NOMO-1 (cell line): Measurements from ENCODE around the gene DGKB.
A peak's percentile ranks its signal among the peaks of the same experiment; 100 is the strongest.

Experiments used
- DNase-seq, 2 experiments: peaks; one replicate each; lab custom pipeline; 2025; ENCODE audit not compliant: unreplicated experiment in 2 of 2; lab: John Stamatoyannopoulos, UW

DGKB gene

GRCh38 chr7:14902589-14903067, at the start of gene DGKB:
TSS of gene DGKB (minus strand) at chr7:14902751.
- DNase-seq = no peak

GRCh38 chr7:14950013-14950412, 47.5 kb upstream of the DGKB start:
- DNase-seq = no peak

GRCh38 chr7:14938181-14938580, 35.6 kb upstream of the DGKB start:
- DNase-seq = no peak

- DNase-seq = peak in 1 of 2 experiments; percentile 18
Observed at GRCh38 chr7:14937581-14937980, 35.0 kb upstream of the DGKB start.

GRCh38 chr7:14936554-14936953, 34.0 kb upstream of the DGKB start:
- DNase-seq = no peak

GRCh38 chr7:14934839-14935238, 32.3 kb upstream of the DGKB start:
- no peak for DNase-seq

- no peak for DNase-seq
Observed at GRCh38 chr7:14931511-14932215, 29.1 kb upstream of the DGKB start.

- no peak for DNase-seq
Observed at GRCh38 chr7:14924398-14924797, 21.8 kb upstream of the DGKB start.

GRCh38 chr7:14911077-14911476, 8.5 kb upstream of the DGKB start:
- DNase-seq = no peak

- DNase-seq = no peak
Observed at GRCh38 chr7:14908697-14909096, 6.1 kb upstream of the DGKB start.

- DNase-seq = no peak
Observed at GRCh38 chr7:14905764-14906163, 3.2 kb upstream of the DGKB start.

GRCh38 chr7:14900051-14900450, 2.5 kb downstream of the DGKB start:
- DNase-seq = no peak

- DNase-seq = no peak
Observed at GRCh38 chr7:14899030-14899429, 3.5 kb downstream of the DGKB start.

- DNase-seq = no peak
Observed at GRCh38 chr7:14896461-14896860, 6.1 kb downstream of the DGKB start.

- DNase-seq = no peak
Observed at GRCh38 chr7:14894826-14895225, 7.7 kb downstream of the DGKB start.

- no peak for DNase-seq
Observed at GRCh38 chr7:14892961-14893360, 9.6 kb downstream of the DGKB start.

- DNase-seq = no peak
Observed at GRCh38 chr7:14891289-14891688, 11.3 kb downstream of the DGKB start.

GRCh38 chr7:14888962-14889361, 13.6 kb downstream of the DGKB start:
- DNase-seq = no peak

- DNase-seq = no peak
Observed at GRCh38 chr7:14886533-14886932, 16.0 kb downstream of the DGKB start.

- no peak for DNase-seq
Observed at GRCh38 chr7:14875941-14876587, 26.5 kb downstream of the DGKB start.

- no peak for DNase-seq
Observed at GRCh38 chr7:14871880-14872279, 30.7 kb downstream of the DGKB start.

GRCh38 chr7:14870394-14870793, 32.2 kb downstream of the DGKB start:
- no peak for DNase-seq
